Thymus (tissue), 11 donors: ENCODE data around the gene SNRPN. TPM values are rescaled to one million over a fixed set of nuclear protein-coding genes. Genes with fewer than 3 reads are reported as not detected.
"Not testable (repeated sequence)": the region's sequence is repeated elsewhere in the genome, so short reads cannot be mapped to it uniquely, and the experiment has no call there.

Experiments used
- DNase-seq, 9 donors: peaks; one replicate each; pipeline ENCODE4 v3.0.0-alpha.2; 2013; ENCODE audit warnings: low spot score in 9 of 9, low read depth in 6 of 9, missing footprints in 1 of 9
- H3K27ac ChIP-seq, 2 donors: one replicate each; pipeline ENCODE4 v1.5.1; 2013; ENCODE audit warnings: control low read depth in 1 of 2, low read depth in 1 of 2, low read length in 1 of 2, mild to moderate bottlenecking in 1 of 2, moderate library complexity in 1 of 2
- H3K27me3 ChIP-seq, 2 donors: one replicate each; pipeline ENCODE4 v1.5.1; 2013; ENCODE audit warnings: low read length in 1 of 2; ENCODE audit not compliant: control insufficient read depth in 2 of 2, insufficient read depth in 1 of 2
- H3K36me3 ChIP-seq, 2 donors: one replicate each; pipeline ENCODE4 v1.5.1; 2013; ENCODE audit warnings: low read length in 1 of 2, mild to moderate bottlenecking in 1 of 2, moderate library complexity in 1 of 2; ENCODE audit not compliant: control insufficient read depth in 2 of 2, insufficient read depth in 2 of 2
- H3K4me1 ChIP-seq, 2 donors: one replicate each; pipeline ENCODE4 v1.5.1; 2013; ENCODE audit warnings: low read length in 2 of 2; ENCODE audit not compliant: control insufficient read depth in 2 of 2, insufficient read depth in 2 of 2
- H3K4me3 ChIP-seq, 2 donors: one replicate each; pipeline ENCODE4 v1.5.1; 2013; ENCODE audit warnings: low read length in 2 of 2, control low read depth in 1 of 2, mild to moderate bottlenecking in 1 of 2
- H3K9me3 ChIP-seq, 2 donors: one replicate each; pipeline ENCODE4 v1.5.1; 2013; ENCODE audit warnings: low read length in 1 of 2, mild to moderate bottlenecking in 1 of 2; ENCODE audit not compliant: control insufficient read depth in 2 of 2, insufficient read depth in 1 of 2
- WGBS: extraction: QIAGEN DNeasy Blood & Tissue Kit; methylation state at CpG from one replicate; pipeline ENCODE4 v1.1.7; 2013; 5-methylcytosine and 5-hydroxymethylcytosine counted together
- polyA plus RNA-seq: library from polyadenylated mRNA; stranded (reverse); fragments of 200-250 nt; gene quantifications from one replicate; pipeline ENCODE4 v1.2.3, GENCODE V29; 2013
- total RNA-seq: library from RNA; stranded (reverse); fragments of 120-200 nt; gene quantifications from one replicate; pipeline ENCODE4 v1.2.4, GENCODE V29; 2013
- donor health status: healthy.

The SNRPN gene
- total and polyA plus RNA-seq, 2 donors = 148 to 149 TPM

DNA sequence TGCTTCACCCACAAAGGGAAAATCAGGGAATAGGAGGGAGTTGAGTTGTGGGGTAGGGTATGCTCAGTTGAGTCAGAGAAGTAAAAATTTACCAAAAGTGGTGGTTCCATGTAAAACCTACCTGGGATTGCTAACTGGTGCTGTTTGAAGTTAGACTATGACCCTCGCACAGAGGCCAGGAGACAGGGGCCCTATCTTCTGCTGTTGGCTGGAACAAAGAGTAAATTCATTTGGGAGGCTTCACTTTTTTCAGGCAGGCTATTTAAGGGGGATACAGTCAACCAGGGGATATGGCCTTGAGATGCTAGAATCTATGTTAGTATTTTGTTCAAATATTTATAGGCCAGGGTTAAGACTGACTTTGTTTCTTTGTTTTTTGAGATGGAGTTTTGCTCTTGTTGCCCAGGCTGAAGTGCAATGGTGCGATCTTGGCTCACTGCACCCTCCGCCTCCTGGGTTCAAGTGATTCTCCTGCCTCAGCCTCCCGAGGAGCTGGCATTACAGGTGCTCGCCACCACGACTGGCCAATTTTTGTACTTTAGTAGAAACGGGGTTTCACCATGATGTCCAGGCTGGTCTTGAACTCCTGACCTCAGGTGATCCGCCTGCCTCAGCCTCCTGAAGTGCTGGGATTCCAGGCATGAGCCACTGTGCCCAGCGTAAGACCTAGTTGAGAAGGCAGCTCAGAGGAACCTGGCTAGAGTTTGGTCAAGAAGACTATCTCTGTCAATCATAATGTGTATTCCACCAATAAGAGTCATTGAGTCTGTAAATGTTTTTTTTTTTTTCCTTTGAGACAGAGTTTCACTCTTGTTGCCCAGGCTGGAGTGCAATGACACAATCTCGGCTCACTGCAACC is 22.7 kb upstream of the SNRPN start:
- not testable (repeated sequence) for H3K36me3 ChIP-seq

DNA sequence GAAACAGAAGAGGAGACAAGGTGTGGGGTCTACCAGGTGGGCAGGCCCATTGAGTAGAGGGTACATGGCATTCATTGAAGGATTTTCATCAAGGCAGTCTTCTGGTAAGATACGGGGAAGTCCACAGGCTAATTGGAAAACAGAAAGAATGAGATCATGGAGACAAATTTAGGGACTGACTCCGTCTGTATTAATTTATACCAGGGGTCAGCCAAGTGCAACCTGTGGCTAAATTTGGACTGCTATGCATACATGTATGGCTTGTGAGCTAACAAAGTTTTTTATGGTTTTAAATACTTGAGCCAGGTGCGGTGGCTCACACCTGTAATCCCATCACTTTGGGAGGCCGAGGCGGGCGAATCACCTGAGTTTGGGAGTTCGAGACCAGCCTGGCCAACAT is 21.1 kb upstream of the SNRPN start:
- Histone ChIP-seq H3K27me3 (no peaks in the 10 kb centered on the region), H3K4me3 (no peak overlapping the region), H3K9me3 (no peaks in the 10 kb centered on the region), H3K4me1 (no peaks in the 10 kb centered on the region), H3K36me3 (no peaks in the 10 kb centered on the region), H3K27ac (no peak overlapping the region)
- no peak for DNase-seq
- 97% methylated on average over 7 of the region's 7 CpGs for WGBS

More for the DNA sequence above, 22.7 kb upstream of the SNRPN start:
- DNase-seq, H3K4me1 ChIP-seq, H3K4me3 ChIP-seq, H3K9me3 ChIP-seq, H3K27ac ChIP-seq, H3K27me3 ChIP-seq: not testable (repeated sequence)
- WGBS = 93% methylated on average over 10 of the region's 10 CpGs

DNA sequence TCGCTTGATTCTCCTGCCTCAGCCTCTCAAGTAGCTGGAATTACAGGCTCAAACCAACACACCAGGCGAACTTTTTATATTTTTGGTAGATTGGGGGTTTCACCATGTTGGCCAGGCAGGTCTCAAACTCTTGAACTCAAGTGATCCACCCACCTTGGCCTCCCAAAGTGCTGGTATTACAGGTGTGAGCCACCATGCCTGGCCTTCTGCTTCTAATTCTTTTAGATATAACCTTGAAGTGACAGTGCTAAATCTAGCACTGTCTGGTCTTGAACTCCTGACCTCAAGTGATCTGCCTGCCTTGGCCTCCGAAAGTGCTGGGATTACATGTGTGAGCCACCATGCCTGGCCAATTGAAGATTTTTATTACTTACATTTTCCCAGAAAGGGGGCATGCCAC is 16.6 kb upstream of the SNRPN start:
- not testable (repeated sequence) for H3K27me3 ChIP-seq, H3K4me1 ChIP-seq, DNase-seq, H3K9me3 ChIP-seq, H3K27ac ChIP-seq, H3K4me3 ChIP-seq, H3K36me3 ChIP-seq
- 86% methylated on average over 3 of the region's 3 CpGs for WGBS

DNA sequence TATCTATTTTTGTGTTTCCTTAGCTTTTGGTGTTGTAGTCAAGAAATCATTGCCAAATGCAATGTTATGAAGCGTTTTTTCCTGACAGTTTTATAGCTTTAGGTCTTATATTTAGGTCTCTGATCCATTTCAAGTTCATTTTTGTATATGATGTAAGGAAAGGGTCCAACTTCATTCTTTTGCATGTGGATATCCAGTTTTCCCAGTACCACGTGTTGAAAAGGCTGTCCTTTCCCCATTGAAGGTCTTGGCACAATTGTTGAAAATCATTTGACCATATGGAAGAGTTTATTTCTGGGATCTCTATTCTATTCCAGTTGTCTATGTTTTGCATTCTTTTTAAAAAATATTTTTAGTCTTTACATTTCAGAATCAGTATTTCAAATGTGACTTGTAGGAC is 14.6 kb upstream of the SNRPN start:
- no peak for DNase-seq
- H3K9me3 ChIP-seq = no peaks in the 10 kb centered on the region
- H3K27ac ChIP-seq = no peak overlapping the region
- H3K36me3 ChIP-seq = no peaks in the 10 kb centered on the region
- H3K4me3 ChIP-seq = no peak overlapping the region
- no peaks in the 10 kb centered on the region for H3K4me1 ChIP-seq
- no peaks in the 10 kb centered on the region for H3K27me3 ChIP-seq
- WGBS = 62% methylated on average over 2 of the region's 2 CpGs

DNA sequence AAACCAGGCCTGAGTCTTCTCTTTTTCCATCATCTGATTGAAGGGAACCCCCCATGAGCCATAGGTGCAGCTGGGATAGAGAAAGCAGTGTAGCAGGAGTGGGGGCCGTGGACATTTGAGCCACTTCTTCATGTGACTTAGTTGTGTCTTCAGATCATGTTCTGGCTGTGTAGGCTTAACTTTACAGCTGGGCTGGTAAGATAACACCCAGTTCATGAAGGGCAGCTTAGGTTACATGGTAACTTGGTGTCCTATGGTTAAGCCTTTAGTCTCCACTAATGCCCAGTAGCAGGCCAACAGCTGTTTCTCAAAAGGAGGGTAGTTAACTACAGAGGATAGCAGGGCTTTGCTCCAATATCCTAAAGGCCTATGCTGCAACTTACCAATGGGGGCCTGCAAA is 11.4 kb upstream of the SNRPN start:
- Histone ChIP-seq H3K4me1 (no peaks in the 10 kb centered on the region), H3K27ac (no peak overlapping the region), H3K4me3 (no peak overlapping the region), H3K36me3 (no peaks in the 10 kb centered on the region), H3K27me3 (no peaks in the 10 kb centered on the region), H3K9me3 (no peaks in the 10 kb centered on the region)
- no peak for DNase-seq
- WGBS = 85% methylated on average over 1 of the region's 1 CpG

DNA sequence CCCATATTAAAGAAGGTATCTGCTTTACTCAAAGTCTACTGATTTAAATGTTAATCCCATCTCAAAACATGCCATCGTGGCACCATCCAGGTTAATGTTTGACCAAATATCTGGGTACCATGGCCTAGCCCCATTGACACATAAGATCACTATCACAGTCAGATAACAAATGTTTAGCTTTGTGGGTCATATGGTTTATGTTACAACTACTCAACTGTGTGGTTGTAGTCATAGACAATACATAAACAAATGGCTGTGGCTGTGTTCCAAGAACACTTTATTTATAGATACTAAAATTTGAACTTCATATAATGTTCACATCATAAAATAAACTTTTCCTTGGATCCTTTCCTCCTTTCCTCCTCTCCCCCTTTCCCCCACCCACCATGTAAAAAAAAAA is 9.8 kb upstream of the SNRPN start:
- no peak for DNase-seq
- no peak overlapping the region for H3K27ac ChIP-seq
- H3K36me3 ChIP-seq = no peaks in the 10 kb centered on the region
- WGBS = 55% methylated on average over 1 of the region's 1 CpG
- no peaks in the 10 kb centered on the region for H3K4me1 ChIP-seq
- H3K27me3 ChIP-seq = no peaks in the 10 kb centered on the region
- H3K9me3 ChIP-seq = no peaks in the 10 kb centered on the region
- H3K4me3 ChIP-seq = no peak overlapping the region

DNA sequence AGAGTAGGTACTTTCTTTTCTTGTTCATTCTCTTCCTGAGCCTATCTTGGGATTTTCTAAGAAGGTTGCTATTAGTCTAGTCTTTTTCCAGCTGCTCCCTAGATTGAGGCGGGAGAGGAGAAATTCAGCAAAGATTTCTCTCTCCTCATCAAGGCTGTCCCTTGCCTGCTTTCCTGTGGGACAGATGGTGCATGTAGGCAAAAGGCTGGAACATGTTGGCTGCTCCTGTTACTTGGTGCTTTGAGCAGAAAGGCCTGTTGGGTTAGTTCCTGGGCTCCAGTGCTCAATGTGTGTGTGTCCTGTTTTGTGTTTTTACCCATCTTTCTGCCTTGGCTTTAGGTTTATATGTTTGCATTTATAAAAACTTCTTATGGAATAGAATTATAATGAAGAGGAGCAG is 9.1 kb upstream of the SNRPN start:
- H3K27ac ChIP-seq = no peak overlapping the region
- H3K36me3 ChIP-seq = no peaks in the 10 kb centered on the region
- no peak overlapping the region for H3K4me3 ChIP-seq
- no peaks in the 10 kb centered on the region for H3K4me1 ChIP-seq
- no peaks in the 10 kb centered on the region for H3K27me3 ChIP-seq
- peaks cover 0 to 3% of the 10 kb centered on the region in 2 donors for H3K9me3 ChIP-seq
- 92% methylated on average over 1 of the region's 1 CpG for WGBS
- DNase-seq = no peak

DNA sequence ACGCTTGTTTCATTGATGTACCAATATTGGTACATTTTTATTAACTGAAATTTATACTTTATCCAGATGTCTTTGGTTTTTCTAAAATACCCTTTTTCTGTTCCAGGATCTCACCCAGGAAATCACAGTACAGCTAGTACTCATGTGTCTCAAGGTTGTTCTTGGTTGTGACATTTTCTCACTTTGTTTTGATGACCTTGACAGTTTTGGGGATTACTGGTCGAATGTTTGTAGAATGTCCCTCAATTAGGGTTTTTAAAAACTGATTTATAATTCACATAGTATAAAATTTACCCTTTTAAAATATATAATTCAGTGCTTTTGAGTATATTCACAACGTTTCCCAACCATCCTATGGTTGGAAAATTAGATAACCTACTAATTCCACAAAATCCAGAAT is 6.3 kb upstream of the SNRPN start:
- Histone ChIP-seq H3K9me3 (peaks cover 0 to 3% of the 10 kb centered on the region in 2 donors), H3K27ac (no peak overlapping the region), H3K36me3 (no peaks in the 10 kb centered on the region), H3K4me1 (no peaks in the 10 kb centered on the region), H3K27me3 (no peaks in the 10 kb centered on the region), H3K4me3 (no peak overlapping the region)
- no peak for DNase-seq
- WGBS = 78% methylated on average over 3 of the region's 3 CpGs

DNA sequence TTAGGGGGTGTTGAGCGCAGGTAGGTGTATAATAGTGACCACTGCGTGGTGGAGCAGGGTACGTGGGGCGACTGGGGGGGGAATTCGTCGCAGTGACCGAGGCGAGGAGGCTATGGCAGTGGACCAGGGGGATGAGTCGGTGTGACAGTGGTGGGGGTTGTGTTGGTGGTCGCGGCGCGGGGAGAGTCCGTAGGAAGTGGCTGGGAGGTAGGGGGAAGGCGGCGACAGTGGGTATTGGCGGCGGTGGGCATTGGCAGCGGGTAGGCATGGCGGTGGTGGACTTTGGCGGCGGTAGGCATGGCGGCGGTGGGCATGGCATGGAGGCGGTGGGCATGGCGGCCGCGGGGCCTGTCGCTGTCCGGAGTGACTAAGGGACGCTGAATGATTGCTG is 739 bp downstream of the SNRPN start:
- no peaks in the 10 kb centered on the region for H3K36me3 ChIP-seq
- peak in 2 of 9 donors; percentile 2 to 4 for DNase-seq
- H3K27ac ChIP-seq = peak overlapping the region; percentile 93 to 98
- H3K4me3 ChIP-seq = peak overlapping the region; percentile 55 to 81
- H3K27me3 ChIP-seq = no peaks in the 10 kb centered on the region
- H3K9me3 ChIP-seq = peaks cover 0 to 12% of the 10 kb centered on the region in 2 donors
- no peaks in the 10 kb centered on the region for H3K4me1 ChIP-seq
- 46% methylated on average over 31 of the region's 31 CpGs for WGBS
